HG03469 (cell line): Measurements from ENCODE around the gene TAL2.
"Not testable (repeated sequence)": the region's sequence is repeated elsewhere in the genome, so short reads cannot be mapped to it uniquely, and the experiment has no call there.

Source experiments
- ATAC-seq: cut with Tn5 transposase; IDR thresholded peaks from one replicate; pipeline ENCODE4 v1.9.1; 2021; ENCODE audit warnings: mild to moderate bottlenecking, moderate library complexity, moderate number of reproducible peaks; ENCODE audit not compliant: unreplicated experiment

Gene TAL2

GRCh38 chr9:105703638-105704037 is 41.4 kb downstream of the TAL2 start:
- not testable (repeated sequence) for ATAC-seq

GRCh38 chr9:105706156-105706555 is 43.9 kb downstream of the TAL2 start:
- ATAC-seq, result no peak

GRCh38 chr9:105708405-105708804 is 46.1 kb downstream of the TAL2 start:
- no peak for ATAC-seq

GRCh38 chr9:105710638-105711037 is 48.4 kb downstream of the TAL2 start:
- no peak for ATAC-seq

- no peak for ATAC-seq
Observed at GRCh38 chr9:105711867-105712266, 49.6 kb downstream of the TAL2 start.

- no peak for ATAC-seq
Observed at GRCh38 chr9:105712297-105712696, 50.0 kb downstream of the TAL2 start.
